Loucy (cell line): ENCODE results near the gene ANAPC16.
"Not testable (repeated sequence)": the region's sequence is repeated elsewhere in the genome, so short reads cannot be mapped to it uniquely, and the experiment has no call there.

Experiments
- H2AFZ ChIP-seq: fragments of 200-600 bp; sonication (generic); 2 replicates; pipeline ENCODE4 v1.6.0; 2016; ENCODE audit warnings: antibody characterized with exemption, mild to moderate bottlenecking, low read length, moderate library complexity
- H3F3A ChIP-seq: fragments of 200-600 bp; 2 replicates; pipeline ENCODE4 v1.6.0; 2016; ENCODE audit warnings: antibody characterized with exemption, low read depth, mild to moderate bottlenecking
- H3K27me3 ChIP-seq: fragments of 200-600 bp; sonication (generic); 2 replicates; pipeline ENCODE4 v1.6.1; 2014; ENCODE audit warnings: low read length, mild to moderate bottlenecking; ENCODE audit not compliant: insufficient read depth, poor library complexity, severe bottlenecking
- H3K36me3 ChIP-seq: fragments of 200-600 bp; sonication (generic); 2 replicates; pipeline ENCODE4 v1.6.1; 2016; ENCODE audit warnings: low read length; ENCODE audit not compliant: insufficient read depth
- H3K4me1 ChIP-seq: fragments of 200-600 bp; sonication (generic); 2 replicates; pipeline ENCODE4 v1.5.1; 2014; ENCODE audit warnings: low read length, mild to moderate bottlenecking; ENCODE audit not compliant: insufficient read depth, poor library complexity, severe bottlenecking
- H3K4me2 ChIP-seq: fragments of 200-600 bp; sonication (generic); 2 replicates; pipeline ENCODE4 v1.6.0; 2014; ENCODE audit warnings: antibody characterized with exemption, low read length, low read depth, mild to moderate bottlenecking; ENCODE audit not compliant: poor library complexity, severe bottlenecking
- H3K4me3 ChIP-seq: fragments of 200-600 bp; sonication (generic); 2 replicates; pipeline ENCODE4 v1.5.1; 2014; ENCODE audit warnings: low read length, mild to moderate bottlenecking, mixed read lengths; ENCODE audit not compliant: poor library complexity, severe bottlenecking
- H3K79me2 ChIP-seq: fragments of 200-600 bp; sonication (generic); 2 replicates; pipeline ENCODE4 v1.6.1; 2014; ENCODE audit warnings: low read length; ENCODE audit not compliant: insufficient read depth
- H3K9ac ChIP-seq: fragments of 200-600 bp; sonication (generic); 2 replicates; pipeline ENCODE4 v1.6.0; 2014; ENCODE audit warnings: mild to moderate bottlenecking, low read depth, low read length, moderate library complexity; ENCODE audit not compliant: poor library complexity, severe bottlenecking
- H3K9me2 ChIP-seq: fragments of 200-600 bp; sonication (generic); replicated peaks from 2 replicates; pipeline ENCODE4 v1.6.1; 2016; ENCODE audit warnings: low read depth, low read length, mixed read lengths
- H3K9me3 ChIP-seq: fragments of 200-600 bp; sonication (generic); 2 replicates; pipeline ENCODE4 v1.6.1; 2014; ENCODE audit warnings: mild to moderate bottlenecking, antibody characterized with exemption, low read length, low read depth; ENCODE audit not compliant: insufficient read depth
- H4K20me1 ChIP-seq: fragments of 200-600 bp; sonication (generic); 2 replicates; pipeline ENCODE4 v1.6.0; 2014; ENCODE audit warnings: antibody characterized with exemption, low read length, mild to moderate bottlenecking; ENCODE audit not compliant: insufficient read depth, poor library complexity, severe bottlenecking
- EZH2phosphoT487 ChIP-seq: fragments of 200-600 bp; IDR thresholded peaks from 2 replicates; pipeline ENCODE4 v1.6.1; 2018; ENCODE audit warnings: antibody characterized with exemption, mild to moderate bottlenecking, moderate library complexity, borderline replicate concordance
- TF ChIP-seq, protein P1 (sequence below): fragments of 200-600 bp; sonication (generic); conservative IDR thresholded peaks from 2 replicates; pipeline ENCODE4 v1.5.1; 2014; ENCODE audit warnings: mild to moderate bottlenecking, antibody characterized with exemption, low read length

The ANAPC16 gene

GRCh38 chr10:72267381-72267780, 51.6 kb downstream of the ANAPC16 start:
- no peaks in the 10 kb centered on the region for H4K20me1 ChIP-seq
- no peaks in the 10 kb centered on the region for H3K27me3 ChIP-seq
- no peaks in the 10 kb centered on the region for H3K36me3 ChIP-seq
- H3K79me2 ChIP-seq, result peaks cover 14% of the 10 kb centered on the region; the same call in 1 of the 2 replicates
- no peak overlapping the region for H3K4me2 ChIP-seq
- peaks cover 56% of the 10 kb centered on the region for H3K4me1 ChIP-seq
- H3K9me2 ChIP-seq, result no peaks in the 10 kb centered on the region
- no peak overlapping the region for H3K9ac ChIP-seq
- no peak for TF ChIP-seq EZH2phosphoT487
- TF ChIP-seq, protein P1, sequence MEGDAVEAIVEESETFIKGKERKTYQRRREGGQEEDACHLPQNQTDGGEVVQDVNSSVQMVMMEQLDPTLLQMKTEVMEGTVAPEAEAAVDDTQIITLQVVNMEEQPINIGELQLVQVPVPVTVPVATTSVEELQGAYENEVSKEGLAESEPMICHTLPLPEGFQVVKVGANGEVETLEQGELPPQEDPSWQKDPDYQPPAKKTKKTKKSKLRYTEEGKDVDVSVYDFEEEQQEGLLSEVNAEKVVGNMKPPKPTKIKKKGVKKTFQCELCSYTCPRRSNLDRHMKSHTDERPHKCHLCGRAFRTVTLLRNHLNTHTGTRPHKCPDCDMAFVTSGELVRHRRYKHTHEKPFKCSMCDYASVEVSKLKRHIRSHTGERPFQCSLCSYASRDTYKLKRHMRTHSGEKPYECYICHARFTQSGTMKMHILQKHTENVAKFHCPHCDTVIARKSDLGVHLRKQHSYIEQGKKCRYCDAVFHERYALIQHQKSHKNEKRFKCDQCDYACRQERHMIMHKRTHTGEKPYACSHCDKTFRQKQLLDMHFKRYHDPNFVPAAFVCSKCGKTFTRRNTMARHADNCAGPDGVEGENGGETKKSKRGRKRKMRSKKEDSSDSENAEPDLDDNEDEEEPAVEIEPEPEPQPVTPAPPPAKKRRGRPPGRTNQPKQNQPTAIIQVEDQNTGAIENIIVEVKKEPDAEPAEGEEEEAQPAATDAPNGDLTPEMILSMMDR, result no peak
- H2AFZ ChIP-seq, result no peak overlapping the region
- H3F3A ChIP-seq, result no peaks in the 10 kb centered on the region
- H3K9me3 ChIP-seq, result no peaks in the 10 kb centered on the region
- H3K4me3 ChIP-seq, result no peak overlapping the region

- no peaks in the 10 kb centered on the region for H3F3A ChIP-seq
- no peaks in the 10 kb centered on the region for H4K20me1 ChIP-seq
- H3K36me3 ChIP-seq, result no peaks in the 10 kb centered on the region
- no peaks in the 10 kb centered on the region for H3K27me3 ChIP-seq
- H3K79me2 ChIP-seq, result peaks cover 14% of the 10 kb centered on the region; the same call in 1 of the 2 replicates
- no peak overlapping the region for H3K4me2 ChIP-seq
- TF ChIP-seq EZH2phosphoT487, result no peak
- H3K4me3 ChIP-seq, result no peak overlapping the region
- H3K9me2 ChIP-seq, result no peaks in the 10 kb centered on the region
- H2AFZ ChIP-seq, result no peak overlapping the region
- no peak overlapping the region for H3K9ac ChIP-seq
- peaks cover 54% of the 10 kb centered on the region for H3K4me1 ChIP-seq
- no peaks in the 10 kb centered on the region for H3K9me3 ChIP-seq
Measured at GRCh38 chr10:72267819-72268399, 52.1 kb downstream of the ANAPC16 start.

GRCh38 chr10:72268475-72269200, 52.8 kb downstream of the ANAPC16 start:
- not testable (repeated sequence) for H3K27me3 ChIP-seq, H3K36me3 ChIP-seq, H3K4me3 ChIP-seq, H3F3A ChIP-seq, H3K9me3 ChIP-seq, H2AFZ ChIP-seq, H3K9ac ChIP-seq, H3K4me2 ChIP-seq, H3K9me2 ChIP-seq, H4K20me1 ChIP-seq
- Histone ChIP-seq H3K4me1 (peaks cover 47% of the 10 kb centered on the region), H3K79me2 (peaks cover 19% of the 10 kb centered on the region; the same call in 1 of the 2 replicates)

DNA sequence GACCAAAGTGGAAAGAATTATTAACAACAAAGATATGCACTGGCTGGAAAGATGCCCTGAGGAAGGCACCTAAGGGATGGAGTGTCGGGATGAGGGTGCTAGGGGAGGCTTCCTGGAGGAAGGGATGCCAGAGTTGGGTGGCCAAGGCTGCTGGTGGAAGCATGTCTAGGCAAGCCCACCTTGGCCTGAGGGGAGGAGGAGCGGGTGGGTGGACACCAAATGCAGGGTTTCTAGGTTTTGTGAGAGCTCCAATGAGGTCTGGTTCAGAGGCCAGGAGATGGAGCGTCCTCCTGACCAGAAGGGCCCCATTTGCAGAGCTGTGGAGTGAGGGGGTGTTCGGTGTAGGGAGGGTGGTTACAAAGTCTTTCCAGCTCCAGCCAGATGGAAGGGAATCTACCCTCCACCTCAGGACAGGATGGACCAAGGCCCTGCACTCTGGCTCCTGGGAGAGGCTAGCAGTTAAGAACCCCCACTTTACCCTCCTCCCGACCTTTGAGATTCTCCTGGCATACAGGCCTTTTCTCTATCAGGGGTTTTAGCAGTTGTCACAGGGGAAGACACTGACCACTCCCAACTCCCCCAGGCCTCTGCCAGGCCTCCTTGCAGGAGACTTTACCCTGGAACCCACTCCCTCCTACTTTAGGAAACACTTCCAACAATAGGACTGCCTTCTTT, 54.9 kb downstream of the ANAPC16 start:
- peaks cover 39% of the 10 kb centered on the region for H3K79me2 ChIP-seq
- H3K4me2 ChIP-seq, result peak overlapping the region; percentile 45

More for the DNA sequence above, 54.9 kb downstream of the ANAPC16 start:
- H3K4me1 ChIP-seq, result peaks cover 36% of the 10 kb centered on the region
- no peaks in the 10 kb centered on the region for H3K9me2 ChIP-seq
- H3K36me3 ChIP-seq, result peaks cover 18% of the 10 kb centered on the region
- H4K20me1 ChIP-seq, result peaks cover 18% of the 10 kb centered on the region
- no peaks in the 10 kb centered on the region for H3F3A ChIP-seq
- H3K27me3 ChIP-seq, result peaks cover 16% of the 10 kb centered on the region
- H3K4me3 ChIP-seq, result peak overlapping the region; percentile 5
- peak overlapping the region; percentile 64 for H3K9ac ChIP-seq
- TF ChIP-seq, protein P1, result no peak
- TF ChIP-seq EZH2phosphoT487, result no peak
- H2AFZ ChIP-seq, result no peak overlapping the region
- H3K9me3 ChIP-seq, result no peaks in the 10 kb centered on the region
